ENCODE results near the gene LRMDA.
"Not testable (repeated sequence)": the region's sequence is repeated elsewhere in the genome, so short reads cannot be mapped to it uniquely, and the experiment has no call there.

The LRMDA gene

DNA sequence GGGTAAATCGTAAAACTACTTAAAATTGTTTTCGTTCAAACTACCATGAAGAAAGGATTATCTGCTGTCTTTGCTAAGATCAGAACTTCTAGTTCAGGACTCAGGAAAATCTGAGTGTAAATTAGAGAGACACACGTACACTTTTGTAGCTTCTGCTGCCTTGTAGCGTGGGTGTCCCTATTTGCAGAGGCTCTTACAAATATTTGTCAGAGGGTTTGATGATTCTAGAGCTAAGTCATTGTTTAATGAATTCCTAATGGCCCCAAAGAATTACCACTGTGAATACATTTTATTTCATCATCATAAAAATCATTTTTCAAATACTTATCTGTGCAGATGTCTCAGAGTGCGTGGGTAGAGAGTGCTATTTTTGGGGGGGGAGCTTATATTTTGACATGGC, 314.9 kb downstream of the LRMDA start:
- DNase-seq (ENCODE audit: low spot score) = no peak

DNA sequence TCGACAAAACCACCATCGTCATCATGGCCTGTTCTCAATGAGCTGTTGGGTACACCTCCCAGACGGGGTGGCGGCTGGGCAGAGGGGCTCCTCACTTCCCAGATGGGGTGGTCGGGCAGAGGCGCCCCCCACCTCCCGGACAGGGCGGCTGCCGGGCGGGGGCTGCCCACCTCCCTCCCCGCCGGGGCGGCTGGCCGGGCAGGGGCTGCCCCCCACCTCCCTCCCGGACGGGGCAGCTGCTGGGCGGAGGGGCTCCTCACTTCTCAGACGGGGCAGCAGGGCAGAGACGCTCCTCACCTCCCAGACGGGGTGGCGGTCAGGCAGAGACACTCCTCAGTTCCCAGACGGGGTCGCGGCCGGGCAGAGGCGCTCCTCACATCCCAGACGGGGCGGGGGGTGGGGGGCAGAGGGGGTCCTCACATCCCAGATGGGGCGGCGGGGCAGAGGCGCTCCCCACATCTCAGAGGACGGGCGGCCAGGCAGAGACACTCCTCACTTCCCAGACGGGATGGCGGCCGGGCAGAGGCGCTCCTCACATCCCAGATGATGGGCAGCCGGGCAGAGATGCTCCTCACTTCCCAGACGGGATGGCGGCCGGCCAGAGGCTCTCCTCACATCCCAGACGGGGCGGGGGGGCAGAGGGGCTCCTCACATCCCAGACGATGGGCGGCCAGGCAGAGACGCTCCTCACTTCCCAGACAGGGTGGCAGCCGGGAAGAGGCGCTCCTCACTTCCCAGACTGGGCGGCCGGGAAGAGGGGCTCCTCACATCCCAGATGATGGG, 318.9 kb downstream of the LRMDA start:
- DNase-seq (ENCODE audit: low spot score) = not testable (repeated sequence)

DNA sequence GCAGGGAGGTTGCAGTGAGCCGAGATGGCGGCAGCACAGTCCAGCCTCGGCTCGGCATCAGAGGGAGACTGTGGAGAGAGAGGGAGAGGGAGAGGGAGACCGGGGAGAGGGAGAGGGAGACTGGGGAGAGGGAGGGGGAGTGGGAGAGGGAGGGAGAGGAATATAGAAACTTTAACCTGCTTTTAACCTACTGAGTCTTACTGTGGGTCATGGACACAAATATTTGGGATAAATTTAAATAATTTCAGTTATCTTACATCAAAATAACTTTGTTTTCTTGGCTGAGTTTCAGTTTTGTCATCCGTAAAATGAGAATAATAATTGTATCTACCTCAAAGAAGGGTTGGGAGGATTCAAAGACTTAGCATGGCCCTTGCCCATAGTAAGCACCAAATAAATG, 319.8 kb downstream of the LRMDA start:
- no peak for DNase-seq (ENCODE audit: low spot score)

DNA sequence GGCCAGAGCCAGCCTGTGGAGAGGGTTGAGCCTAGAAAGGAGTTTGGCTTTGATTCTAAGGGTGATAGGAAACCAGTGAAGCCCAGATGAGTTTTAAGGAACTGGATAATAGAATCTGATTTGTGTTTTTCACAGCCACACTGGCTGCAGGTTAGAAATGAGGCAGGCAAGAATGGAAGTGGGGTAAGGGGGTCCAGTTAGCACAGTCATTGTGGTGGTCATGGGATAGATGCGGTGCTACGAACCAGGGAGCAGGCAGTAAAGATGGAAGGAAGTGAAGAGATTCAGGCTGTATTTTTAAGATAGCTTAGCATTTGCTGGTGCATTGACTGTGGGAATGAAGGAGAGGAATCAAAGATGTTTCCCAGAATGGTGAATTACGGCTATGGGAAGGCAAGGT, 322.2 kb downstream of the LRMDA start:
- no peak for DNase-seq (ENCODE audit: low spot score)

DNA sequence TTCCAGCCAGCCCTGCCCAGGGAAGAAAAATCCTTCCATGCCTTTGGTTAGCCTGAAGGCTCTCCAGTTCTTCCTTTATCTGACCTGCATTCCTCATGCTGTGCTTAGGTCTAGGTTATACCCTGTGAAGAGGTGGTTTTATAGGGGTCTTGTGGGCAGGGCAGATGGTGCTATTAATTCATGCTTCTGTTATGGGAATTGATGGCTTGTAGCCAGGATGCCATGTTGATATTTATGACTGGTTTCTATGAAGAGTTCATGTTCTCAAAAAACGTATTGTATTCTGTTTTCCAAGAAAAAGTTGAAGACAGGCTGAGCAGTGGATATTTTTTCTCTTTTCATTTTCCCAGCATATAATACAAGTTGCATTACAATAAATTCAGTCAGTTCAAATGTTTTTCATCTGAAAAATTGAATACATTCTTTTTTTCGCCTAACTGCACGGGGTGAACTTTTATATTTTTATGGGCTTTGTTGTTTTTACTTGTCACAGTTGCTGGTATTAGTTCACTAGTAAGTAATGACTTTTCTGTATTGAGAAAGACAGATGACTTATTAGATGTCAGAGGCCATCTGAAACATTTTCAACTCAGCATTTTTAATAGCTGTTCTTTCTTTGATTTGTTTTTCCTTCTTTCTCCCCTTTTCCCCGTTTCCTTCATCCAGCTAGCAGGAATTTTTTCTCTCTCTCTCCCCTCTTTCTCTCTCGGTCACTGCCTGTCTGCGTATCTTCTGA, 322.8 kb downstream of the LRMDA start:
- DNase-seq (ENCODE audit: low spot score) = no peak

DNA sequence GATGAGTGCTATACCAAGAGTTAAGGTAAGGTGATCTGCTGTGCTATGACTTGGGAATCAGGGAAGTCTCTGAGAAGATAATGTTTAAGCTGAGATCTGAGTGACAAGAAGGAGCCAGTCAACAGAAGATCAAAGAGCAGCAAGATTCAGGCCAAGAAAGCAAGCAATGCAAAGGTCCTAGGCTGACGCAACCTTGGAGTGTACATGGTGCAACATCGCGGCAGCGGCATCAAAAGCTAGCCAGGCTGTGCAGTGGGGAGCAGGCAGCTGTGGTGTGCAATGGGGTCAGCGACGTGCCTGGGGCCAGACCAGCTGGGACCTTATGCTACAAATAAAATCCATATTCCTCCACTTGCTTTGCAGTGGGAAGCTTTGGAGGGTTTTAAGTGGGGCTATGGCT, 324.1 kb downstream of the LRMDA start:
- DNase-seq (ENCODE audit: low spot score) = no peak

DNA sequence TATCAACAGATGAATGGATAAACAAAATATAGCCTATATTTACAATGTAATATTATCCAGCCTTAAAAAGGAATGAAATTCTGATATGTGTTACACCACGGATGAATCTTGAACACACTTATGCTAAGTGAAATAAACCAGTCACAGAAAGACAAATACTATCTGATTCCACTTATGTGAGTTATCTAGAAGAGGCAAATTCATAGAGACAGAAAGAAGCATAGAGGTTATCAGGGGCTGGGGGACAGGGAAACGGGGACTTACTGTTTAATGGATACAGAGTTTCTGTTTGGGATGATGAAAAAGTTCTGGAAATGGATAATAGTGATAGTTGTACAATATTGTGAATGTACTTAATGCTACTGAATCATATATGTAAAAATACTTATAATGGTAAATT, 329.9 kb downstream of the LRMDA start:
- no peak for DNase-seq (ENCODE audit: low spot score)

DNA sequence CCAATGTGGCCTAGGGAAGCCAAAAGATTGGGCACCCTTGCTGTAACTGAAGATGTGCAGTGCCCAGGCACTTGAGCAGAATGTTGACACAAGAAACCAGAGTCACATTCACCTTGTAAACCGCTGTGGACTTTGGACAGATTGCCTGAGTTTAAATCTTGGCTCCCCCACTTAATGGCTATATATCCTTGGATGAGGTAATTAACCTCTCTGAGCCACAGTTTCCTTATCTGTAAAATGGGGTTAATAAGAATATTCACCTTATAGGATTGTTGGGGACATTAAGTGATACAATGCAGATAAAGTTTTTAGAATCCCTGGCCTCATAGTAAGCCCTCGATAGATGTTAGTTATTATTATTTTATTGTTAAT, 331.0 kb downstream of the LRMDA start:
- no peak for DNase-seq (ENCODE audit: low spot score)

DNA sequence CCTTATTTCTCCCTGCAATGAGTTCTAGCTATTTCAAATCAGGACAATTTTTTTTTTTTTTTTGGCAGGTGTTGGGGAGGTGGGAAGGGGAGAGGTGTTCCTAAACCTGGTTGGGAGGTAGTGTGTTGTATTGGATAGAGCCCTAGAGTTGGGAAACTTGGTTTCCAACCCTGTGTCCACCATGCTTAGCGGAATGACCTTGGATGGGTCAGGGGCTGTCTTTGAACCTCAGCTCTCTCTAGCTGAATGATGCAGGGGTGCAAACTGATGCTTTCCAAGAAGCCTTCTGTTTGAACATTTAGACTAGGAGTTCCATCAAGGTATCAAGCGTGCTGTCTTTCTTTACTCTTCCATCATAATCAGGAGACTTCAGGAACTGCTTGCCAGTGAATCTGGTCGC, 332.2 kb downstream of the LRMDA start:
- no peak for DNase-seq (ENCODE audit: low spot score)

DNA sequence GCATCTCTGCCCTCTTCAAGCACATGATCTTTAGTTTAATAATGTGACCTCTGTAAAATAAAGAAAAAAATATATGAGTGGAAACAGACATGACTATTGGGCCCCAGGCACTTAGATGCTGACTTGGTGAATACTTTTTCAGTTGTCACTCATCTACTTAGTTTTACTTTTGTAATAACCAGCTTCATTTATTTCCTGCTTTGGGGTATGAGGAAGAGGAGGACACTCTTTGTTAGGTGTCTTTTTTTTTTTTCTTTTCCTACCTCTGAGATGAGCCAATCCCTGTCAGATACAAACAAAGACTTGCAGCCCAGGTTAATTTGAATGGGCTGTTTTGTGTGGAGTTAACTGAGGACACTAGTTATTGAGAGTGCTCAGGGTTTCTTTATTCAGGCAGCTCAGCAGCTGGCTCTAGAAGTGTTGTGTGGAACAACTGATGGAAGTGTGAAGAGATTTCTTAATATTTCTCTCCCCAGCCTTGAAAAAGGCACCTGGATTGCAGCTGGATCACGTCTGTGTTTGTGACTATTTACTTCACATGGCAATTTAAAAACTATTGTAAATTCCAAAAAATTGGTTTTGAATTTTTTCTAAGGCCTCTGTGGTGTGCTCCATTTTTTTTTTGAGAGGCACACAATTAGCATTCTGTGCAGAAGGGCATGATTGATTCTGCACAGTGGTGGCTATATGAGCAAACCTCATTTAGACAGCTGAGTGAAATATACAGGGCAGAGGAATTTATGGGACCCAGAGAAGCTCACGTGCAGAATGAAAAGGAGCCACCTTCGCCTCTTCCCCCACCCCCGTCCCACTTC, 333.8 kb downstream of the LRMDA start:
- DNase-seq (ENCODE audit: low spot score) = no peak

DNA sequence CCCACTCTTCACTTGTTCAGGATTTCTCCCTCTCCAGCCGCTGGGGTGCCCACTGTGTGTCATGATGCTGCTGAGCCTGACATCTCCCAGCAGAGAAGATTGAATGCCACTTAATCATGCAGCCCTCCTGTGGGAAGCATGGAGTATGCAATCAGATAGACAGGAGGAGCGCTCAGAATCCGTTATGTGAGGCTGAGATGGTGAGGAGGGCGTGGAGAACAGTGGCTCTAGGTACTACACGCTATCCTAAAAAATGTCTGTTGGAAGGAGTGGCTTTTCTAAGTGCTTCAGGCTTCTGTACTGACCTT, 334.3 kb downstream of the LRMDA start:
- DNase-seq (ENCODE audit: low spot score) = no peak

DNA sequence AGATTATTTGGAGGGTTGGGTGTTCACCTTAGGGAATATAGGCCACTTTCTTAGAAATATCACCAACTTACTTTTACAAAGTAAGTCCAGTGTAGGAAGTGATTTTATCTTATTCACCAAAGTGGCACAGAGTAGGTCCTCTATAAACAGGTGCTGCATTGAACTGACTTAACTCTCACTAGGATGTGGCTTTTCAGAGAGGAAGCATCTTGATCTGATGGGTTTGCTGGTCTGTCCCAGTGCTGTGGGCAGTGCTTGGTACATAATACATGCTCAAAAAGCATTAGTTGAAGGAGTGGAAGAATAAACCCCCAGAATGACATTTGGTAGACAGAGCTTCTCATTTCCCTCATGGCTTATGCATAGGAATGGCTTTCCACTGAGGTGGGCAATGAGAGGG, 334.7 kb downstream of the LRMDA start:
- no peak for DNase-seq (ENCODE audit: low spot score)

DNA sequence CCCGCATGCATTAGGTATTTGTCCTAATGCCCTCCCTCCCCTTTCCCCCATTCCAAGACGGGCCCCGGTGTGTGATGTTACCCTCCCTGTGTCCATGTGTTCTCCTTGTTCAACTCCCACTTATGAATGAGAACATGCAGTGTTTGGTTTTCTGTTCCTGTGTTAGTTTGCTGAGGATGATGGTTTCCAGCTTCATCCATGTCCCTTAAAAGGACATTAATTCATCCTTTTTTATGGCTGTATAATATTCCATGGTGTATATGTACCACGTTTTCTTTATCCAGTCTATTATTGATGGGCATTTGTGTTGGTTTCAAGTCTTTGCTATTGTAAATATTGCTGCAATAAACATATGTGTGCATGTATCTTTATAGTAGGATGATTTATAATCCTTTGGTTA, 335.3 kb downstream of the LRMDA start:
- not testable (repeated sequence) for DNase-seq (ENCODE audit: low spot score)

DNA sequence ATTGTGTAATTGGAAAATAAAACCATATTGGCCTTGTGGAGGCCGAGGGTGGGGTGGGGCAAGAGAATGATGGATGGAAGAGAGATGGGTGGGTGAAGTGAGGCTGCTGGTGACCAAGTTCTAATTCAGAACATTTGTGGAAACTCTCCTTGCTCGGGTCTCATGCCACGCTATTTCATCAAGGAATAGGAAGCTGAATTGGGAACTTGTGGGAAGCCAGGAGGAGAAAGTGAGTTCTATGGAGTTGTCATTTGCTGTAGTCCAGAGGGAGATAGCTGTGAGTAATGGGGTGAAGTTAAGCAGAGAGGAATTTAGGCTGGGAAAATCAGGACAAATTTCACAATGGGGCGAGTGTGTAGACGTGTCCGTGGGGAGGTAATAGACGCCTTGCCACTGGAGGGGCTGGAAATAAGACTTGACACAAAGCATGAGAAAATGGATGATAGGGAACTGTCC, 339.2 kb downstream of the LRMDA start:
- DNase-seq (ENCODE audit: low spot score) = no peak

DNA sequence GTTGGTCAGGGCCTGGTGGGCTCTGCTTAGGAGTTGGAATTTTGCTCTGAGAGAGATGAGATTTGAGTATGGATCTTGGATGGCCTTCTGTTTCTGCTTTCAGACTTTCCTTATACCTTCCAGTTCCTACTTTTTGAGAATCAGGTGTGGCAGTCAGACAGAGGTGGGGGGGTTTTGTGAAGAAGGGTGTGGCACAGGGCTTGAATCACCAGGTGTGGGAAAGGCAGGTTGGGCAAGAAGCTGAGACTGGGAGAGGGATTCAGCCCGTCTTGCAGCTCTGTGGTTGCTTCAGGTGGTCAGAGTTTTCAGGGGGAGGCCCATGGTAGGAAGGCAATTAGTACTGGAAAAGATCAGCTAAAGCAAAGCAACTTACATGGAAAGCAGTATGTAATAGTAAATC, 340.2 kb downstream of the LRMDA start:
- no peak for DNase-seq (ENCODE audit: low spot score)

DNA sequence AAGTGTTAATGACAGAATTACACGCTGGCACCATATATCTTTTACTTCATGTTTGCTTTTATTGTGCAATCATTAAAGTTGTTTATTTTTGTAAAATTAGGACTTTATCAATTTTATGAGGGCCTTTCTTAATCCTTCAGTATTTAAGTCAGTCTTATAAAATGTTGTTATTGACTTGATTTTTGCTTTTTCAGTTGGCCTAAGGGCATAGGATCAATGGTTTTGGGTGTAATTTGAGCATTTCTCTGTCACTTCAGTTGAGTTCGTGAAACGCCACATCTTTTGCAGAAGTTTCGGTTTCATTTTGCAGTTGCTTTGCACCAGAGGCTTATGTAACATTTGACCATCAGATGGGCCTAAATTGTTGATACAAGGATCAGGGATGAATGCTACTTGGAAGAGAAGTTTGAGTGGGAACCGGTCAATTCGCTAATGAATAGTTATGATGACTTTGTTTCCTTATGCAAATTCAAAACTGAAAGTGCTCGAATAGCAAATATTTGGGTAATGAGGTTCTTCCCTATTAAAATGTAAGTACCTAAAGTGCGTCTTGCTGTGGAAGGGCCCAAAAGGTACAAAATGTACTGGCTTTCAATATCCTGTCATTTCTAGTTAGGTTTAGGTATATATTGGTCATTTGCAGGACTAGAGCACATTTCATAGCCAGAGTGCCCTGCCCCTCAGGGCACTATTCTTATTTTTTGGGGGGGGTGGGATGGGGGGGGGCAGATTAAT, 340.9 kb downstream of the LRMDA start:
- DNase-seq (ENCODE audit: low spot score) = no peak

DNA sequence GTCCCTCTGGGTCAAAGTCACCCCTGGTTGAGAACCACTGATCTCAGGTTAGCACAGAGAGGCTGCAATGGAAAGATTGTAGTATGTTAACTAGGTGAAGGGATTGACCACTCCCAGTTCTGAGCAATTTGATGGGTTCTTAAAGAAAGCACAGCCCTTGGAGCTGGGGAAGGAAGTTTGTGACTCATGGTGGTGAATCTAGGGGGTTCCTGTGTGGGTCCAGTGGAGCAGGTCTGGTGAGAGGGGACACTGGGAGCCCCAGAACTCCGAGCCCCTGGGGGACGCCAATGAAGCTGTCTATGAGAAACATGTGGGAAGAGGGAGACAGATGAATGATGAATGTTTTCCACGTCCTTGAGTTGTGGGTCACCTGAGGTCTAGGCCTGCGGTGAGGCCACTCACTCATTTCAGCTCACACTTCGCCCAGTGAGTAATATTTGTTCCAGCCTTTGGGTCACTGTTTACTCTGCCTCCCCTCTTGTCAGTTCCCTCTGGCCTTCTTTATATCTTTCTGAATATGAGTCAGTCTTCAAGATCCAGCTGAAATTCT, 341.9 kb downstream of the LRMDA start:
- DNase-seq (ENCODE audit: low spot score) = no peak

DNA sequence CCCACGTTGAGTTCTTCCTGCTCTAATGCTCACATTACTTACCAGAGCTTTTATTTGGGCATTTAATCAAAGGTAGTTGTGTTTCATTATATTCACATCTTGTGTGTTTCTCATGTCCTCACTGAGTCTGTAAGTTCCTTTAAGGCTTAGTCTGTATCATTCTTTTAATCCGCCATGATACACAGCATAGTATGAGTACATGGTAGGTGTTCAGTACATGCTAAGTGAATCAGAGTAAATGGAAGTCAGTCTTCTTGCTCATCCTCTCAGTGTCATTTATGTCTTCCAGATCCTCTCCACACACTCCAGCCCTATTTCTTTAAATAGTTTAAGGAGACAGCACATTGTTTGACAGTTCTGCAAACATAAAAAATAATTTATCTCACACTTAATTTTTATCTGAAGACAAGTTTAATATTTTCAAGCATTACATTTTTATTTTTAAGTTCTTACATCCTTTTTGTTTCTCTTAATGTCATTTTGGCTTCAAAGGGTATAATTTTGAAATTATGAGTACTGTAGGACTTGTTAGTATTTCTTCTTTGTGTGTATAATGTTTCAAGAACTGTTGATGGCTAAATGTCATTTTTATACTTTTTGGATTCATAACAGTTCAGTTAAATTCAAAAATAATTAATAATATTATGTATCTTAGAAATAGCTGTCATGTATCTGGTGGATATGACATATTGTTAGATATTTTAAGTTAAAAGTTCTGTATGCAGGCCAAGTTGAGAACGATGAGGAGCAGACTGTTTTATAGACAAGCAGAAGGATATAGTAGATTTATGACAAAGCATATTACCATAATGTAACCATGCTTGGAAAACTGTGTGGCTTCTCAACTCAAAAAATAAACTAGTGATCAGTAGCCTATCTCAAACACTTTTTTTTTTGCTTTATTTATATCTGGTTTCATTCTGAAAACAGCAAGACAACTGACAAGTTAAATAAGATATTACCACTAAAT, 342.7 kb downstream of the LRMDA start:
- no peak for DNase-seq (ENCODE audit: low spot score)

DNA sequence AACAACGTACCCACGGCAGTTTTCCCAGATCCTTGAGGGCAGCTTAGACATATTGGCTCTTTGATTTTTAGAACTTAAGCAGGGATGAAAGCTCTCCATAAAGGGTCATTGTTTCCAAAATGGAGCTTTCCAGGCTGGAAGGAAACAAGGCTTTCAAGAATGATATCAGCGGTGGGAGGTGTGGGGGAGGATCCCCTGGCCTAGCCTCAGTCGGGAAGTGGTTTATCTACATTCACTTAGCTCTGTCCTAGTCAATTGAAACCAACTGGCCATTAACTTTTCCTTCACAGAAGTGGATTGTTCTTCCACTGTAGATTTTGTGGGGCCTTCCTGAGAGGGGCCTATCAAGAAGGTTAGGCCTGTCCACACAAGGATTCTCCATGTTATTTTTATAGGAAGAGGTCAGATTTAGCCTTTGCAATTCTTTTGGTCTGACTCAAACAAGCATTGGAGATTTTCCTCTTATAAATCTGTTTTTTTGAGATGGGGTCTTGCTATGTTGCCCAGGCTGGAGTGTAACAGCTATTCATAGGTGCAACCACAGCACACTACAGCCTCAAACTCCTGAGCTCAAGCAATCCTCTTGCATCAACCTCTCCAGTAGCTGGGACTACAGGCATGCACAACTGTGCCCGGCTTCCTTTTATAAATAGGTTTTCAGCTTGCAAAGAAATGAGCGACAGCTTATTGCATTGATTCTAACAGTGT, 343.5 kb downstream of the LRMDA start:
- DNase-seq (ENCODE audit: low spot score) = no peak

Measured in iPS-NIHi11 (cell line).